Measurements from ENCODE around the gene HOXA11.

HOXA11 gene

DNA sequence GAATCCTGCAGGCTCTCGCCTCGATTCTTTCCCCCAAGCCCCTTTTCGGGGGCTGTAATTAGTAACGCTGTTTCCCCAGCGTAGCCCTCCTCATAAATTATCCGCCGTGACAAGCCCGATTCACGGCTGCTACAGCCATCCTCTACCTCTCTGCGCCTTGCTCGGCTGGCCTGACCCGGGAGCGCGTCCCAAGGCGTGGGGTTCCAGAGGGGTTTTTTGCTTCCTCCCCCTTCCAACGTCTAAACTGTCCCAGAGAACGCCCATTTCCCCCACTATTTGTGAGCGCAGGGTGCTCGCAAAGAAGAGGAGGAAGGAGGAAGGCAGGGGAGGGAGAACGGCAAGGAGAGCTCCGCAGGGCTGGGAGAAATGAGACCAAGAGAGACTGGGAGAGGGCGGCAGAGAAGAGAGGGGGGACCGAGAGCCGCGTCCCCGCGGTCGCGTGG, 42.4 kb downstream of the HOXA11 start:
- peak overlapping the region; percentile 21 to 36 for H3K4me3 ChIP-seq (replicated peaks in 1 of 2; ENCODE audit: low read depth in 2 of 2, low read length in 2 of 2)
- TF ChIP-seq, protein P1, sequence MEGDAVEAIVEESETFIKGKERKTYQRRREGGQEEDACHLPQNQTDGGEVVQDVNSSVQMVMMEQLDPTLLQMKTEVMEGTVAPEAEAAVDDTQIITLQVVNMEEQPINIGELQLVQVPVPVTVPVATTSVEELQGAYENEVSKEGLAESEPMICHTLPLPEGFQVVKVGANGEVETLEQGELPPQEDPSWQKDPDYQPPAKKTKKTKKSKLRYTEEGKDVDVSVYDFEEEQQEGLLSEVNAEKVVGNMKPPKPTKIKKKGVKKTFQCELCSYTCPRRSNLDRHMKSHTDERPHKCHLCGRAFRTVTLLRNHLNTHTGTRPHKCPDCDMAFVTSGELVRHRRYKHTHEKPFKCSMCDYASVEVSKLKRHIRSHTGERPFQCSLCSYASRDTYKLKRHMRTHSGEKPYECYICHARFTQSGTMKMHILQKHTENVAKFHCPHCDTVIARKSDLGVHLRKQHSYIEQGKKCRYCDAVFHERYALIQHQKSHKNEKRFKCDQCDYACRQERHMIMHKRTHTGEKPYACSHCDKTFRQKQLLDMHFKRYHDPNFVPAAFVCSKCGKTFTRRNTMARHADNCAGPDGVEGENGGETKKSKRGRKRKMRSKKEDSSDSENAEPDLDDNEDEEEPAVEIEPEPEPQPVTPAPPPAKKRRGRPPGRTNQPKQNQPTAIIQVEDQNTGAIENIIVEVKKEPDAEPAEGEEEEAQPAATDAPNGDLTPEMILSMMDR (IDR thresholded peaks at IDR 0.05; ENCODE audit: low read depth, low read length): no peak
- no peak for DNase-seq (ENCODE audit: low read depth in 2 of 2)

DNA sequence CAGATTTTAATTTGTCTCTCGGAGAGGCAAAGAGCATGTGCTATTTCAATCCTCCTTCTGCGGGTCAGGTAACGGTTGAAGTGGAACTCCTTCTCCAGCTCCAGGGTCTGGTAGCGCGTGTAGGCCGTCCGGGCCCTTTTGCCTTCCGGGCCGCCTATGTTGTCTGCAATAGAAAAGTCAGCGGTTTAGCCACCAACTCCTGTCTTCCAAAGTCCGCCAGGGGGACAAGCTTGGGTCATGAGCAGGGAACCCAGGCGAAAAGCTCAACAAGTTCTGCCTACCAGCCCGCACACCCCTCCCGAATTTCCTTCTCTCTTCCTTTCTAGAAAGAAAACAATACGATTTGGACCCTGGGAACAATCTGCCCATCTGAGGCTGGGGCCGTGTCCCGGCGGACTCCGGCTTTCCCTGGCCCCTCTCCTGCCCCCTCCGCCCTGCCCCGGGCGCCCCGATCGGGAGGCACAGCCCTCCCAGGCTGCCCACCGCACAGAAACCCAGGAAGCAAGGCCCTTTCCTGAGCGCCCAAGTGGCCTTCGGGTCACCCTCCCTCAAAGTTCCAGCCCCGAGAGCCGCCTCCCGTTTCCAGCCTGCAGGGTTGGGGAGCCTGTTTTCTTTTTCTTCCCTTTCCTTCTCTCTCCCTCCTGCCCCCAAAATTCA, 43.0 kb downstream of the HOXA11 start:
- no peak for DNase-seq (ENCODE audit: low read depth in 2 of 2)
- peak overlapping the region; percentile 21 to 36 for H3K4me3 ChIP-seq (replicated peaks in 1 of 2; ENCODE audit: low read depth in 2 of 2, low read length in 2 of 2)
- TF ChIP-seq, protein P1 (IDR thresholded peaks at IDR 0.05; ENCODE audit: low read depth, low read length): no peak

DNA sequence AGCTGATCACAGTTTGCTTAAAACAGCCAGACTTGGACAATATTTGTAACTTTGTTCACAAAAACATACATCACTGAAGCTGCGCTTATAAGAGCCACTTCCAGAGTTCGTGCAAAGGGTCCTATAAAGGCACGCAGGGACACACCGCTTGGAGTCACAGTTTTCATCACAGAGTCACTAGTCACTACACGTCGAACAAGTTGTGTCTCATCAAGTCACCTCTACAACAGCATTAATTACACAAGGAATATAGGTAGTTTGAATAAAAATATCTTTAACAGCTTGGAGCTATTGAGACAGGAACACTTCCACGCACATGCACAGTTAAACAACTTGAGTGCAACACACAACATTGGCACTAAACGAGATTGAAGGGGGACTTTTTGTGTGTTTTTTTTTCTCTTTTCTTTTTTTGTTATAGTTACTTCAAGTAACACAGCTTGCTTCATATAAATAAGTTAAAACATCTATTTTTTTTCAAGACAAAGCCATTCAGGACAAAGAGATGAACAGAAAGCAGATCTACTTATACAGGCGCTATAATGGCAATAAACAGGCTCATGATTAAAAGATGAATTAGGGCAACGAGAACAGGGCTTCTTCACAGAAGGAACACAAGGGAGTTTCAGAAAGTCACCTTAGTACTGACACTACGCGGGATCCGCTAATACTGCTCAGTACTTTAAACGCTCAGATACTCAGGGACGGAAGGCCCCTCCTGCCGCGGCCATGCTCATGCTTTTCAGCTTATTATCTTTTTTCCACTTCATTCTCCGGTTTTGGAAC, 43.7 kb downstream of the HOXA11 start:
- H3K4me3 ChIP-seq (replicated peaks in 1 of 2; ENCODE audit: low read depth in 2 of 2, low read length in 2 of 2): no peak overlapping the region
- DNase-seq (ENCODE audit: low read depth in 2 of 2): no peak
- TF ChIP-seq, protein P1 (IDR thresholded peaks at IDR 0.05; ENCODE audit: low read depth, low read length): no peak

DNA sequence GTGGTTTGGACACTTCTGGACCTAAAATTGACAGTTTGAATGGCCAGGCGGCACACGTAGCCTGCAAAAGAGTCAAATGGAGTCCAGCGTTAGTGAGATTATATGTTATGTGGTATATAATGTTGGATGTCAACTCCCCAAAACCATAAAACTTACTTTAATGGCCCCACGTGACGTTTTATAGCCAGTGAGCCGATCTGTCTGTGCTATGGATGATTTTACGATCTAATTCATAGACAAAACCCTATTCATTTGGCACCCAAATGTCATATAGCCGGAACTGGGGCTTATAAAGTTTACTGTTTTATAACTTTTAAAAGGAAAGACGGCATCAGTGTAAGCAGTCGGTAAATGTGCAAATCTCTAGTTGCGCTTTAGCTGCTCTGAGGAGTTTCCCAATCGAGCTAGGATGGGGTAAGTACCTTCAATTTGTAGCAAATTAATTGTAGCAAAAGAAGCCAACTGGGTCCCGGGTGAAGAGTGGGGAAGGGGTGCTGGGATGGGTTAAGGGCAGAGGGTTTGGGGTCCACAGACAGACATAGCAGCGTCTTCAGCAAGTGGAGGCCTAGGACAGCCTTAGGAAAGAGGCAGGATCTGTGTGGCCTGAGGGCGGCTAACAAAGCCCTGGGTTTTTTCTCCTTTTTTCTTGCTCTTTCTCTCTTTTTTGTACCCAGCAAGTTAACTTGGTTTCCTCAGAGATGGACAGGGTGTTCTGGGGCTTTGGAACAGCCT, 44.7 kb downstream of the HOXA11 start:
- TF ChIP-seq, protein P1 (IDR thresholded peaks at IDR 0.05; ENCODE audit: low read depth, low read length): no peak
- DNase-seq (ENCODE audit: low read depth in 2 of 2): no peak
- no peak overlapping the region for H3K4me3 ChIP-seq (replicated peaks in 1 of 2; ENCODE audit: low read depth in 2 of 2, low read length in 2 of 2)

DNA sequence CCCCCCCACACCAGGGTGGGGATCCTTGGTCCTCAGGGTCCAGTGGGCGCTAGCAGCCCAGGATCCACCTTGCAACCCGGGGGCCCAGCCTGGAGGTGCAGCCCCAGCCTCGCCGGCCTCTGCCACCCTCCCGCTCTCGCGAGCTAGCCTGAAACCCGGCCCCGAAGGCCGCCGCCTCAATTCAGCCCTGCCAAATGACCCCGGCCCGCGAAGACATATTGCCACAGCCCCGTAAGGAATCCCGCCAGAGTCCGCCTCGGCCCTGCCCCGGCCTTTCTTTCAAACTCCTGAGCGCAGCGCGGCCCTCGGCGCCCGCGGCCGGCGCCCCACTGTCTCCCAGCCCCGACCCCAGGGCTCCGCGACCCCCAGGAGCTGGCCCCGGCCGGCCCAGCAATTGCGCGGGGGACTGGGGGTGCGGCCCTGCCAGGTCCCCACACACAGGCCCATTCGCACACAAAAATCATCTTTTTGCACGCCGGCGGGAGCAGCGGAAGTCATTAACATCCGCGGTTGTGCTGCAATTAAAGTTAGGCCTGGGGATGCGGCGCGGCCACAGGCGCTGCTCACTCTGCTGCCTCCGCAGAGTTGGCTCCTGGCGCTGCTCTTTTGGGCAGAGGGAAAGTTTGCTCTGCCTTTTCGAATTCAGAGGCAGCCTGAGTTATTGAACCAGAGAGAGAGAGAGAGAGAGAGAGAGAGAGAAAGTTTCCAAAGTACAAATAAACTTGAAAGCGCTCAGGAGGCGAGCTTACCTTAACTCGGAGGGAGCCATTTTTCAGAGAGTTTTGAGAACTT, 45.5 kb downstream of the HOXA11 start:
- DNase-seq (ENCODE audit: low read depth in 2 of 2): no peak
- TF ChIP-seq, protein P1 (IDR thresholded peaks at IDR 0.05; ENCODE audit: low read depth, low read length): no peak
- H3K4me3 ChIP-seq (replicated peaks in 1 of 2; ENCODE audit: low read depth in 2 of 2, low read length in 2 of 2): no peak overlapping the region

DNA sequence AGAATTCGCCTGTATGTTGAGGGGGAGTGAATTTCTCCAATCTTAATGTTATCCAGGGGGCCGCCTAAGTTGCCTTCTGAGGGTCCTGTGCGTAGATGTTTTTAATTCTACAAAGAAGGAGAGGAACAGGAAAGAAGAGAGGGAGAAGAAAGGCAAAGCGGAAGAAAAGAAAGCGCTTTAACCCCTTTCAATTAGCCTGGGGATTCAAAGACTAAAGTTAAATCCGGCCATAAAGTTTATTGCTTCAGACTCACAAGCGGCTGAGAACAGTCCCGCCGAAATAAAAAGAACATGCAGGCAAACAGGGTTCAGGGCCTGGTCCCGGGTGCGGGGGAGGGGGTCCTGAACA, 46.1 kb downstream of the HOXA11 start:
- TF ChIP-seq, protein P1 (IDR thresholded peaks at IDR 0.05; ENCODE audit: low read depth, low read length): no peak
- DNase-seq (ENCODE audit: low read depth in 2 of 2): no peak
- no peak overlapping the region for H3K4me3 ChIP-seq (replicated peaks in 1 of 2; ENCODE audit: low read depth in 2 of 2, low read length in 2 of 2)

Measured in cardiac fibroblast (primary cell).